SH-SY5Y (cell line): Measurements from ENCODE around the gene ADGRL2.

Experiments
- GATA2 ChIP-seq: IDR thresholded peaks from 2 replicates; pipeline ENCODE4 v1.6.1; 2011; ENCODE audit warnings: mild to moderate bottlenecking, low read depth, low read length
- GATA3 ChIP-seq: IDR thresholded peaks from 2 replicates; pipeline ENCODE4 v1.6.1; 2011; ENCODE audit warnings: low read depth, mild to moderate bottlenecking, low read length, moderate library complexity

DNA sequence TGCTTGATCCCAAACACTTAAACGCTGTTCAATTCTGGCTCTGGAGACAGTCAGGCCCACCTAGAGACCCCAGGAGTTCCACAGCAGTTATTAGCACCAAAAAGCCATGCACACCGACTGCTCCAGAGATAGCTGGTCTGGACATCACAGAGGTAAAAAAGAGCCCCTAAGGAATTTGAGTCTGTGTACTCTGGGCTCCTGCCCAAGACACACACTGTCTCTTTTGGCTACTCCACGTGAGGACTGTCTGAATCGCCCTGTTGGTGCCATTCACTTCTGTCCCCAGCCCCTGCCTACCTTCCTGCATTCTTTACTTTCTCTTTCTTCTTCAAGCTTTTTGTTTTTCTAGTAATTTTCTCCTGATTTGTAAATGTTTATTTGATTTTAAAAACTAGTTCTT, 197.4 kb downstream of the ADGRL2 start:
- TF ChIP-seq GATA2 (no peak), GATA3 (no peak)
